HCT116 (cell line): ENCODE measurements around the gene TRIM31. TPM values are rescaled to one million over a fixed set of nuclear protein-coding genes. Genes with fewer than 3 reads are reported as not detected.

ENCODE experiments used
- ATAC-seq: fragments of 200-7000 bp; cut with Tn5 transposase; 2 replicates; pipeline ENCODE4 v1.9.1; 2020; ENCODE audit warnings: mild to moderate bottlenecking, moderate library complexity
- BruUV-seq: library from RNA; stranded (reverse); fragments of 400-500 nt; replicated peaks from 2 replicates; lab custom pipeline; 2021; lab: Mats Ljungman, UMichigan
- CTCF ChIA-PET: fragments of 300-600 bp; sonication (Branson Sonifier 250); formaldehyde crosslinking; loops from one replicate; lab custom pipeline; 2021; ENCODE audit warnings: antibody characterized with exemption; lab: Charles Lee
- POLR2A ChIA-PET: fragments of 300-600, 350-600 bp; sonication (Branson Sonifier 250); formaldehyde crosslinking; loops from one replicate; lab custom pipeline; 2021; ENCODE audit warnings: antibody characterized with exemption; lab: Charles Lee
- RAD21 ChIA-PET, 2 experiments: fragments of 300-600 bp; sonication (Branson Sonifier 250); formaldehyde crosslinking; loops; one replicate each; lab custom pipeline; 2023; ENCODE audit warnings: low total read pairs in 2 of 2; ENCODE audit not compliant: uncharacterized antibody in 2 of 2, unreplicated experiment in 2 of 2, low non-redundant PET in 1 of 2; lab: Charles Lee
- DNase-seq: peaks from one replicate; pipeline ENCODE4 v3.0.0-alpha.2; 2010; ENCODE audit warnings: low read depth, low spot score
- H2AFZ ChIP-seq: fragments of 200-600 bp; shearing (Covaris generic), sonication (generic); 2 replicates; pipeline ENCODE4 v1.6.1; 2017; ENCODE audit warnings: low read depth, mixed run types, mixed read lengths, antibody characterized with exemption, low read length; ENCODE audit not compliant: poor library complexity, severe bottlenecking
- H3K27ac ChIP-seq: 2 replicates; pipeline ENCODE4 v1.5.1; 2012; ENCODE audit warnings: low read depth, low read length
- H3K27me3 ChIP-seq: fragments of 200-600 bp; sonication (generic); 2 replicates; pipeline ENCODE4 v1.6.1; 2016; ENCODE audit warnings: mixed run types, low read length, mixed read lengths; ENCODE audit not compliant: insufficient read depth
- H3K36me3 ChIP-seq, 2 experiments: fragments of 200-500 bp in 1 of 2; fragments of 200-600 bp in 1 of 2; sonication (Bioruptor generic) in 1 of 2; sonication (generic) in 1 of 2; 2 replicates each; pipeline versions ENCODE4 v1.5.1 to v1.6.1; 2014 to 2016; ENCODE audit warnings: low read length in 2 of 2, inconsistent platforms in 1 of 2, mixed read lengths in 1 of 2, mixed run types in 1 of 2; ENCODE audit not compliant: insufficient read depth in 2 of 2, control insufficient read depth in 1 of 2
- H3K4me1 ChIP-seq, 2 experiments: fragments of 200-600 bp in 1 of 2; sonication (generic) in 1 of 2; 2 replicates each; pipeline versions ENCODE4 v1.5.1 to v1.6.1; 2012 to 2017; ENCODE audit warnings: low read length in 2 of 2, inconsistent platforms in 1 of 2, mild to moderate bottlenecking in 1 of 2, mixed read lengths in 1 of 2, mixed run types in 1 of 2, moderate library complexity in 1 of 2; ENCODE audit not compliant: insufficient read depth in 2 of 2, control insufficient read depth in 1 of 2
- H3K4me2 ChIP-seq: fragments of 200-600 bp; sonication (generic); 2 replicates; pipeline ENCODE4 v1.6.1; 2017; ENCODE audit warnings: mixed run types, low read length, mixed read lengths
- H3K4me3 ChIP-seq, 2 experiments: fragments of 200-600 bp in 1 of 2; sonication (generic) in 1 of 2; replicated peaks in 1 of 2; 2 replicates each; pipeline ENCODE4 v1.5.1; 2011 to 2016; ENCODE audit warnings: low read length in 2 of 2, control low read depth in 1 of 2, low read depth in 1 of 2, mild to moderate bottlenecking in 1 of 2, mixed read lengths in 1 of 2, mixed run types in 1 of 2
- H3K79me2 ChIP-seq: fragments of 200-600 bp; sonication (generic); 2 replicates; pipeline ENCODE4 v1.6.1; 2017; ENCODE audit warnings: mild to moderate bottlenecking, mixed run types, low read length, moderate library complexity, mixed read lengths; ENCODE audit not compliant: insufficient read depth
- H3K9ac ChIP-seq: fragments of 200-600 bp; sonication (generic); 2 replicates; pipeline ENCODE4 v1.6.1; 2016; ENCODE audit warnings: low read length, mixed read lengths
- H3K9me2 ChIP-seq: fragments of 200-600 bp; sonication (generic), shearing (Covaris generic); 2 replicates; pipeline ENCODE4 v1.6.1; 2017; ENCODE audit warnings: mixed run types, mild to moderate bottlenecking, moderate library complexity; ENCODE audit not compliant: insufficient read depth
- H3K9me3 ChIP-seq, 2 experiments: fragments of 200-500 bp in 1 of 2; fragments of 200-600 bp in 1 of 2; sonication (Bioruptor generic) in 1 of 2; sonication (generic) in 1 of 2; 2 replicates each; pipeline ENCODE4 v1.6.1; 2014 to 2017; ENCODE audit warnings: low read length in 2 of 2, mixed read lengths in 2 of 2, inconsistent platforms in 1 of 2, low read depth in 1 of 2, mild to moderate bottlenecking in 1 of 2, mixed run types in 1 of 2, moderate library complexity in 1 of 2; ENCODE audit not compliant: control insufficient read depth in 1 of 2, insufficient read depth in 1 of 2
- H4K20me1 ChIP-seq: fragments of 200-600 bp; sonication (generic), shearing (Covaris generic); 2 replicates; pipeline ENCODE4 v1.6.1; 2017; ENCODE audit warnings: mixed run types, mild to moderate bottlenecking, moderate library complexity; ENCODE audit not compliant: insufficient read depth
- CEBPB ChIP-seq: IDR thresholded peaks from 2 replicates; pipeline ENCODE4 v1.6.1; 2012; ENCODE audit warnings: low read depth
- EZH2 ChIP-seq: fragments of 200-600 bp; sonication (generic); IDR thresholded peaks from 2 replicates; pipeline ENCODE4 v1.6.1; 2017; ENCODE audit warnings: antibody characterized with exemption, mixed run types
- FOSL1 ChIP-seq: IDR thresholded peaks from 2 replicates; pipeline ENCODE4 v1.6.1; 2012; ENCODE audit warnings: low read depth
- POLR2A ChIP-seq: IDR thresholded peaks from 2 replicates; pipeline ENCODE4 v1.7.0; 2011; ENCODE audit warnings: borderline replicate concordance; ENCODE audit not compliant: insufficient read depth, insufficient read length; ENCODE audit errors: extremely low read depth
- POLR2AphosphoS5 ChIP-seq: IDR thresholded peaks from 2 replicates; pipeline ENCODE4 v1.6.1; 2011; ENCODE audit warnings: mild to moderate bottlenecking, low read depth, low read length, moderate library complexity
- RAD21 ChIP-seq: IDR thresholded peaks from 2 replicates; pipeline ENCODE4 v1.6.1; 2012; ENCODE audit warnings: low read depth, mild to moderate bottlenecking
- SP1 ChIP-seq: IDR thresholded peaks from 2 replicates; pipeline ENCODE4 v1.6.1; 2012; ENCODE audit warnings: low read depth
- SRF ChIP-seq: IDR thresholded peaks from 2 replicates; pipeline ENCODE4 v1.6.1; 2012; ENCODE audit warnings: low read depth
- TCF7L2 ChIP-seq: IDR thresholded peaks from 2 replicates; pipeline ENCODE4 v1.7.0; 2011; ENCODE audit warnings: borderline replicate concordance, inconsistent platforms; ENCODE audit not compliant: insufficient read depth, insufficient read length; ENCODE audit errors: extremely low read depth
- ZFX ChIP-seq: fragments of 450-650 bp; IDR thresholded peaks from 2 replicates; pipeline ENCODE4 v1.6.1; 2017
- intact Hi-C: fragments of 100-400 bp; cut with micrococcal nuclease; formaldehyde crosslinking; loops from 2 replicates; pipeline ENCODE4 v1.10.0; 2022
- total RNA-seq: library from RNA; stranded (reverse); gene quantifications from one replicate; pipeline ENCODE4 v1.2.1, GENCODE V29; 2021; ENCODE audit not compliant: unreplicated experiment
- TF ChIP-seq, protein P1 (sequence below): IDR thresholded peaks from 2 replicates; pipeline ENCODE4 v1.6.1; 2012; ENCODE audit warnings: low read depth
- TF ChIP-seq, protein P2 (sequence below): IDR thresholded peaks from 2 replicates; pipeline ENCODE4 v1.6.1; 2011; ENCODE audit warnings: mild to moderate bottlenecking, low read length, moderate library complexity; ENCODE audit not compliant: insufficient replicate concordance; ENCODE audit errors: extremely low read depth

The TRIM31 gene
- total RNA-seq, 1 experiment from 2014 or later, result not detected

DNA sequence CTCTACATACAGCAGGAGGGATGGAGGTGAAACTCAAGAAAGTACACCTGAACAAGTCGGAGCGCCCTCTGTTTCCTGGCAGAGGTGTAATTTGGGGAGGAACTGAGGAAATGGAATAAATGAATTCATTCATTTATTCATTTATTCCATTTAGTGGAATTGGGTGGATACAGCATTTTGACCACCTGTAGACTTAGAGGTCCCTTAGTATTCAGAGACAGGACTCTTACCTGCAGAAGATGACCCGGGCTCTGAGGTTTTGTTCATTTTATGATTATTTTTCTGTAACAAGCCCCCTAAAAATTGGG is 9.1 kb downstream of the TRIM31 start (continued):
- TF ChIP-seq, protein P1, sequence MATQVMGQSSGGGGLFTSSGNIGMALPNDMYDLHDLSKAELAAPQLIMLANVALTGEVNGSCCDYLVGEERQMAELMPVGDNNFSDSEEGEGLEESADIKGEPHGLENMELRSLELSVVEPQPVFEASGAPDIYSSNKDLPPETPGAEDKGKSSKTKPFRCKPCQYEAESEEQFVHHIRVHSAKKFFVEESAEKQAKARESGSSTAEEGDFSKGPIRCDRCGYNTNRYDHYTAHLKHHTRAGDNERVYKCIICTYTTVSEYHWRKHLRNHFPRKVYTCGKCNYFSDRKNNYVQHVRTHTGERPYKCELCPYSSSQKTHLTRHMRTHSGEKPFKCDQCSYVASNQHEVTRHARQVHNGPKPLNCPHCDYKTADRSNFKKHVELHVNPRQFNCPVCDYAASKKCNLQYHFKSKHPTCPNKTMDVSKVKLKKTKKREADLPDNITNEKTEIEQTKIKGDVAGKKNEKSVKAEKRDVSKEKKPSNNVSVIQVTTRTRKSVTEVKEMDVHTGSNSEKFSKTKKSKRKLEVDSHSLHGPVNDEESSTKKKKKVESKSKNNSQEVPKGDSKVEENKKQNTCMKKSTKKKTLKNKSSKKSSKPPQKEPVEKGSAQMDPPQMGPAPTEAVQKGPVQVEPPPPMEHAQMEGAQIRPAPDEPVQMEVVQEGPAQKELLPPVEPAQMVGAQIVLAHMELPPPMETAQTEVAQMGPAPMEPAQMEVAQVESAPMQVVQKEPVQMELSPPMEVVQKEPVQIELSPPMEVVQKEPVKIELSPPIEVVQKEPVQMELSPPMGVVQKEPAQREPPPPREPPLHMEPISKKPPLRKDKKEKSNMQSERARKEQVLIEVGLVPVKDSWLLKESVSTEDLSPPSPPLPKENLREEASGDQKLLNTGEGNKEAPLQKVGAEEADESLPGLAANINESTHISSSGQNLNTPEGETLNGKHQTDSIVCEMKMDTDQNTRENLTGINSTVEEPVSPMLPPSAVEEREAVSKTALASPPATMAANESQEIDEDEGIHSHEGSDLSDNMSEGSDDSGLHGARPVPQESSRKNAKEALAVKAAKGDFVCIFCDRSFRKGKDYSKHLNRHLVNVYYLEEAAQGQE, result no peak
- TF ChIP-seq ZFX (no peak), POLR2A (no peak), TCF7L2 (no peak)

DNA sequence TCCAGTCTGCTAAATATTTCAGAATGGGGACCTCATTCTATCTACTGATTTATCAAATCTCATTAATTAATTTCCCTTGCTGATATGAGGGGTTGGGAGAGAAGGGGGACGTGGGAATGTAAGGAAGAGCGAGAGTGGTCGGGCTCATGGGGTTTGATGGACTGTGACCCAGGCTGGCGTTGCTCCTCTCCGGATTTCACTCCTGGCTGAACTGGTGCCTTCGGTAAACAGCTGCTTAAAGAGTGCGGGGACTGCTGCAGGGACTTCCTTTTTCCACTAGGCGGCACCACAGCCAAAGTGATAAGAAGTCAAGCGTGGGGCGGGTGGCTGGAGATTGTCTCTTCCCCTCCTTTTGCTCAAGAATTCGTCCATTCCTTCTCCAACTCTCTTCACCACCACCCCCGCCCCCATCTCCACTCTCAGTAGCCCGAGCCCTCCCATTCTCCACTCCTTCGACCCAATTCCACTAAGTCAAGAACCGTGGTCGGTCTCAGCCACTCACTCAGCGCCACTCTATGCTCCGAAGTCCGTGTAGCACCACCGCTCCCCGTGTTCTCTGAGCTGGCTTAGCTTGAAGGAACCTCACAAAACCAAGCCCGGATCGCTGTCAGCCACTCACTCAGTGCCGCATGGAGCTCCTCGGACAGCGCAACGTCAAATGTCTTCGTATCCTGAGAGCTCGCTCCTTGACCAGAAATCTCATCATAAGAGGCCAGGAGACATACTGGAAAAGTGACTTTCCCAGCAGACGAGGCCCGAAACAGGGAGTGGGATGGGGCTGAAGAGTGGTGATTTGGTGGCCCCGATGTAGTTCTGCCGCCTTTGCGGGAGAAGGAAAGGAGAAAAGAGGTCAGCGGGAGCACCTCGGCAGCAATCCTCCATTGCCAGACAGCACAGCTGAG is 9.7 kb downstream of the TRIM31 start:
- DNase-seq (peak; percentile 74), ATAC-seq (peak; percentile 59)
- Histone ChIP-seq H4K20me1 (no peaks in the 10 kb centered on the region), H3K36me3 (no peaks in the 10 kb centered on the region), H3K79me2 (no peaks in the 10 kb centered on the region), H2AFZ (peak overlapping the region; percentile 40), H3K9ac (peak overlapping the region; percentile 64; the same call in 1 of the 2 replicates), H3K9me3 (no peaks in the 10 kb centered on the region), H3K27me3 (no peaks in the 10 kb centered on the region), H3K4me2 (peak overlapping the region; percentile 91), H3K4me1 (peaks cover 17 to 42% of the 10 kb centered on the region in 2 experiments), H3K4me3 (peak overlapping the region in 1 of 2 experiments; percentile 56; a peak in 1 of 4 replicates), H3K9me2 (no peaks in the 10 kb centered on the region), H3K27ac (no peak overlapping the region)
- ChIA-PET POLR2A (interaction anchor here (0.6 to 1.4 kb wide), 4 partner anchors 26 to 116 kb away, joined by 3 to 7 read pairs (median 4); no protein-coding TSS in a partner anchor), CTCF (interaction anchor here (0.7 to 6.4 kb wide), 14 partner anchors 8 to 449 kb away, joined by 3 to 105 read pairs (median 4); no protein-coding TSS in a partner anchor), RAD21 (interaction anchor here (1.1 to 1.4 kb wide), 3 partner anchors 11 to 28 kb away, joined by 3 to 6 read pairs (median 4); no protein-coding TSS in a partner anchor)
- intact Hi-C loops, result loop anchor here (1.0 to 2.0 kb wide), 4 partner anchors 28 to 223 kb away; partner anchors contain the start of genes TRIM15 and TRIM39
- no TSS peak for BruUV-seq
- TF ChIP-seq, protein P1, result no peak
- TF ChIP-seq FOSL1, result no peak
- TF ChIP-seq ZFX, result no peak
- no peak for TF ChIP-seq SRF
- peak; percentile 95 for TF ChIP-seq RAD21
- peak; percentile 45 for TF ChIP-seq POLR2AphosphoS5
- no peak for TF ChIP-seq EZH2
- TF ChIP-seq SP1, result no peak
- TF ChIP-seq CEBPB, result no peak
- TF ChIP-seq, protein P2, sequence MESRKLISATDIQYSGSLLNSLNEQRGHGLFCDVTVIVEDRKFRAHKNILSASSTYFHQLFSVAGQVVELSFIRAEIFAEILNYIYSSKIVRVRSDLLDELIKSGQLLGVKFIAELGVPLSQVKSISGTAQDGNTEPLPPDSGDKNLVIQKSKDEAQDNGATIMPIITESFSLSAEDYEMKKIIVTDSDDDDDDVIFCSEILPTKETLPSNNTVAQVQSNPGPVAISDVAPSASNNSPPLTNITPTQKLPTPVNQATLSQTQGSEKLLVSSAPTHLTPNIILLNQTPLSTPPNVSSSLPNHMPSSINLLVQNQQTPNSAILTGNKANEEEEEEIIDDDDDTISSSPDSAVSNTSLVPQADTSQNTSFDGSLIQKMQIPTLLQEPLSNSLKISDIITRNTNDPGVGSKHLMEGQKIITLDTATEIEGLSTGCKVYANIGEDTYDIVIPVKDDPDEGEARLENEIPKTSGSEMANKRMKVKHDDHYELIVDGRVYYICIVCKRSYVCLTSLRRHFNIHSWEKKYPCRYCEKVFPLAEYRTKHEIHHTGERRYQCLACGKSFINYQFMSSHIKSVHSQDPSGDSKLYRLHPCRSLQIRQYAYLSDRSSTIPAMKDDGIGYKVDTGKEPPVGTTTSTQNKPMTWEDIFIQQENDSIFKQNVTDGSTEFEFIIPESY, result no peak
- TF ChIP-seq POLR2A, result no peak
- TF ChIP-seq TCF7L2, result no peak
